MM.1S (cell line): ENCODE measurements around the gene PAN3.

Experiments used
- EZH2 ChIP-seq: fragments of 300-600 bp; sonication (generic); optimal IDR thresholded peaks from 2 replicates; pipeline ENCODE3; 2017; ENCODE audit warnings: low read depth, mild to moderate bottlenecking, antibody characterized with exemption, low read length, mixed read lengths
- EZH2phosphoT487 ChIP-seq: fragments of 300-600 bp; sonication (generic); IDR thresholded peaks from 2 replicates; pipeline ENCODE4 v1.6.1; 2018; ENCODE audit warnings: antibody characterized with exemption, low read length
- TF ChIP-seq, protein P1 (sequence below): fragments of 300-600 bp; sonication (generic); IDR thresholded peaks from 2 replicates; pipeline ENCODE4 v1.5.1; 2016; ENCODE audit warnings: antibody characterized with exemption, low read length, mixed read lengths

GRCh38 chr13:28342251-28342650, 203.9 kb downstream of the PAN3 start:
- TF ChIP-seq, protein P1, sequence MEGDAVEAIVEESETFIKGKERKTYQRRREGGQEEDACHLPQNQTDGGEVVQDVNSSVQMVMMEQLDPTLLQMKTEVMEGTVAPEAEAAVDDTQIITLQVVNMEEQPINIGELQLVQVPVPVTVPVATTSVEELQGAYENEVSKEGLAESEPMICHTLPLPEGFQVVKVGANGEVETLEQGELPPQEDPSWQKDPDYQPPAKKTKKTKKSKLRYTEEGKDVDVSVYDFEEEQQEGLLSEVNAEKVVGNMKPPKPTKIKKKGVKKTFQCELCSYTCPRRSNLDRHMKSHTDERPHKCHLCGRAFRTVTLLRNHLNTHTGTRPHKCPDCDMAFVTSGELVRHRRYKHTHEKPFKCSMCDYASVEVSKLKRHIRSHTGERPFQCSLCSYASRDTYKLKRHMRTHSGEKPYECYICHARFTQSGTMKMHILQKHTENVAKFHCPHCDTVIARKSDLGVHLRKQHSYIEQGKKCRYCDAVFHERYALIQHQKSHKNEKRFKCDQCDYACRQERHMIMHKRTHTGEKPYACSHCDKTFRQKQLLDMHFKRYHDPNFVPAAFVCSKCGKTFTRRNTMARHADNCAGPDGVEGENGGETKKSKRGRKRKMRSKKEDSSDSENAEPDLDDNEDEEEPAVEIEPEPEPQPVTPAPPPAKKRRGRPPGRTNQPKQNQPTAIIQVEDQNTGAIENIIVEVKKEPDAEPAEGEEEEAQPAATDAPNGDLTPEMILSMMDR, result no peak
- TF ChIP-seq EZH2phosphoT487, result no peak
- TF ChIP-seq EZH2, result no peak
